K562 (cell line): ENCODE data around the gene CLEC3B. TPM values are rescaled to one million over a fixed set of nuclear protein-coding genes. Genes with fewer than 3 reads are reported as not detected.
A peak's percentile ranks its signal among the peaks of the same experiment; 100 is the strongest.

Experiments used
- BMI1 ChIP-seq: fragments of 150-350 bp; IDR thresholded peaks from 2 replicates; pipeline ENCODE4 v1.6.1; 2014; ENCODE audit warnings: low read length
- CBX1 ChIP-seq: sonication (generic); IDR thresholded peaks from 2 replicates; pipeline ENCODE4 v1.6.1; 2016; ENCODE audit warnings: antibody characterized with exemption, low read depth, mild to moderate bottlenecking
- CCNT2 ChIP-seq: IDR thresholded peaks from 2 replicates; pipeline ENCODE4 v1.6.1; 2011; ENCODE audit warnings: borderline replicate concordance, low read depth, mild to moderate bottlenecking, moderate library complexity, mixed read lengths, low read length; ENCODE audit not compliant: insufficient read length; ENCODE audit errors: extremely low read depth
- CEBPB ChIP-seq: fragments of 450-650 bp; IDR thresholded peaks from 2 replicates; pipeline ENCODE4 v1.6.1; 2016; ENCODE audit warnings: missing genetic modification characterization, missing compliant biosample characterization
- CREB1 ChIP-seq, 2 experiments: sonication (generic) in 1 of 2; formaldehyde crosslinking in 1 of 2; IDR thresholded peaks; 2 replicates each; pipeline versions ENCODE4 v1.6.1 to v1.8.0; 2012 to 2022; ENCODE audit warnings: inconsistent platforms in 1 of 2, mild to moderate bottlenecking in 1 of 2, missing genetic modification reagents in 1 of 2, moderate library complexity in 1 of 2
- ELF2 ChIP-seq: fragments of 250-450 bp; sonication (Bioruptor Pico); IDR thresholded peaks from 2 replicates; pipeline ENCODE4 v1.5.0; 2021; ENCODE audit warnings: mild to moderate bottlenecking
- FOXA3 ChIP-seq, 2 experiments: fragments of 450-650 bp in 1 of 2; sonication (generic) in 1 of 2; formaldehyde crosslinking; IDR thresholded peaks in 1 of 2; conservative IDR thresholded peaks in 1 of 2; 2 replicates each; pipeline versions ENCODE4 v1.4.0 to v1.8.0; 2020 to 2022; ENCODE audit warnings: mild to moderate bottlenecking in 2 of 2, missing genetic modification reagents in 1 of 2
- HDAC1 ChIP-seq, 2 experiments: fragments of 450-650 bp; IDR thresholded peaks; 2 replicates each; pipeline ENCODE4 v1.6.1; 2016 to 2017; ENCODE audit warnings: inconsistent platforms in 1 of 2, mild to moderate bottlenecking in 1 of 2, moderate library complexity in 1 of 2
- HMG20A ChIP-seq: fragments of 450-650 bp; formaldehyde crosslinking; conservative IDR thresholded peaks from 2 replicates; pipeline ENCODE4 v1.4.0; 2020; ENCODE audit warnings: mild to moderate bottlenecking, mixed read lengths
- HNRNPUL1 ChIP-seq: fragments of 200-400 bp; formaldehyde crosslinking; IDR thresholded peaks from 2 replicates; pipeline ENCODE4 v1.6.1; 2017; ENCODE audit warnings: low read length
- MECOM ChIP-seq: fragments of 250-450 bp; sonication (Bioruptor Pico); IDR thresholded peaks from 2 replicates; pipeline ENCODE4 v1.8.0; 2022; ENCODE audit warnings: inconsistent platforms
- NONO ChIP-seq, 2 experiments: fragments of 200-400 bp in 1 of 2; fragments of 450-650 bp in 1 of 2; formaldehyde crosslinking in 1 of 2; IDR thresholded peaks; 2 replicates each; pipeline ENCODE4 v1.6.1; 2017; ENCODE audit warnings: low read depth in 2 of 2, mild to moderate bottlenecking in 2 of 2, moderate library complexity in 2 of 2, low read length in 1 of 2
- NR2F6 ChIP-seq: fragments of 450-650 bp; formaldehyde crosslinking; IDR thresholded peaks from 2 replicates; pipeline ENCODE4 v1.4.0; 2020; ENCODE audit warnings: mild to moderate bottlenecking
- PCBP1 ChIP-seq: fragments of 200-400 bp; formaldehyde crosslinking; IDR thresholded peaks from 2 replicates; pipeline ENCODE4 v1.6.1; 2018; ENCODE audit warnings: mild to moderate bottlenecking, low read depth, low read length; ENCODE audit not compliant: poor library complexity, severe bottlenecking
- PCBP2 ChIP-seq: fragments of 200-400 bp; formaldehyde crosslinking; IDR thresholded peaks from 2 replicates; pipeline ENCODE4 v1.6.1; 2018; ENCODE audit warnings: low read length, low read depth, mild to moderate bottlenecking, moderate library complexity; ENCODE audit not compliant: poor library complexity, severe bottlenecking
- PRPF4 ChIP-seq: fragments of 200-400 bp; formaldehyde crosslinking; IDR thresholded peaks from one replicate; pipeline ENCODE4 v1.6.1; 2017; ENCODE audit warnings: low read length, low read depth, mild to moderate bottlenecking; ENCODE audit not compliant: insufficient read depth, poor library complexity, severe bottlenecking
- RBM25 ChIP-seq: fragments of 200-400 bp; formaldehyde crosslinking; IDR thresholded peaks from 2 replicates; pipeline ENCODE4 v1.6.1; 2018; ENCODE audit warnings: low read length, low read depth, moderate library complexity; ENCODE audit not compliant: severe bottlenecking
- RCOR1 ChIP-seq, 2 experiments: IDR thresholded peaks; 2 replicates each; pipeline ENCODE4 v1.6.1; 2012; ENCODE audit warnings: low read depth in 2 of 2, low read length in 2 of 2, borderline replicate concordance in 1 of 2, improper control_type of control experiment in 1 of 2
- RNF2 ChIP-seq: sonication (generic); IDR thresholded peaks from 2 replicates; pipeline ENCODE4 v1.6.1; 2016
- SIRT6 ChIP-seq: IDR thresholded peaks from one replicate; pipeline ENCODE4 v1.6.1; 2012; ENCODE audit warnings: low read depth, mild to moderate bottlenecking, control low read depth, inconsistent platforms, low read length, moderate library complexity
- SLC30A9 ChIP-seq: fragments of 250-450 bp; sonication (Bioruptor Pico); IDR thresholded peaks from 2 replicates; pipeline ENCODE4 v1.8.0; 2022; ENCODE audit warnings: mild to moderate bottlenecking, moderate library complexity
- SNRNP70 ChIP-seq: fragments of 200-400 bp; formaldehyde crosslinking; optimal IDR thresholded peaks from 2 replicates; pipeline ENCODE3; 2017; ENCODE audit warnings: low read depth, low read length
- STAG1 ChIP-seq: sonication (generic); formaldehyde crosslinking; IDR thresholded peaks from 2 replicates; pipeline ENCODE4 v1.5.0; 2020; ENCODE audit warnings: missing genetic modification reagents, borderline replicate concordance
- THAP7 ChIP-seq: fragments of 250-450 bp; sonication (Bioruptor Pico); IDR thresholded peaks from 2 replicates; pipeline ENCODE4 v1.5.0; 2021
- TOE1 ChIP-seq, 2 experiments: fragments of 450-650 bp in 1 of 2; sonication (generic) in 1 of 2; formaldehyde crosslinking in 1 of 2; IDR thresholded peaks; 2 replicates each; pipeline versions ENCODE4 v1.7.1 to v1.8.0; 2016 to 2022; ENCODE audit warnings: borderline replicate concordance in 2 of 2, mild to moderate bottlenecking in 2 of 2, antibody characterized with exemption in 1 of 2, inconsistent platforms in 1 of 2, low read depth in 1 of 2, missing genetic modification reagents in 1 of 2, moderate library complexity in 1 of 2
- ZNF408 ChIP-seq: fragments of 250-450 bp; sonication (Bioruptor Pico); IDR thresholded peaks from 2 replicates; pipeline ENCODE4 v1.4.0; 2020; ENCODE audit warnings: low read depth, mild to moderate bottlenecking, moderate library complexity
- ZNF668 ChIP-seq: fragments of 250-450 bp; sonication (Bioruptor Pico); IDR thresholded peaks from 2 replicates; pipeline ENCODE4 v1.8.0; 2022; ENCODE audit warnings: mild to moderate bottlenecking, inconsistent platforms
- ZNF696 ChIP-seq: fragments of 250-450 bp; sonication (Bioruptor Pico); conservative IDR thresholded peaks from 2 replicates; pipeline ENCODE4 v1.4.0; 2020; ENCODE audit warnings: mild to moderate bottlenecking, moderate library complexity
- ZSCAN32 ChIP-seq: fragments of 450-650 bp; formaldehyde crosslinking; IDR thresholded peaks from 2 replicates; pipeline ENCODE4 v1.4.0; 2020; ENCODE audit warnings: mild to moderate bottlenecking, moderate library complexity
- polyA plus RNA-seq, 8 experiments: library from polyadenylated mRNA; depleted of rRNA in 4 of 8; stranded (reverse) in 5 of 8; unstranded in 3 of 8; fragments of >200 nt; fragmentation: Nextera tagmentation in 2 of 8; fragmentation: Illumina TruSeq in 1 of 8; extraction: Ambion mirVana in 2 of 8; extraction: Trizol in 1 of 8; gene quantifications; 2 replicates each; pipeline versions ENCODE4 v1.2.1 to v1.2.3, GENCODE V29; 2011 to 2014; ENCODE audit warnings: inconsistent platforms in 1 of 8, missing spikeins in 1 of 8
- total RNA-seq, 7 experiments: library from RNA; depleted of rRNA in 6 of 7; stranded (reverse); fragments of >200 nt in 6 of 7; fragmentation: Illumina TruSeq in 2 of 7; extraction: Trizol in 2 of 7; gene quantifications; 2 replicates each; pipeline versions ENCODE4 v1.2.1 to v1.2.3, GENCODE V29; 2011 to 2021; ENCODE audit warnings: low replicate concordance in 1 of 7

Gene CLEC3B
- total and polyA plus RNA-seq, 9 of the 15 experiments (the other 6 are each of a cell fraction or from before 2014, with no cell fraction given): not detected

GRCh38 chr3:45066109-45066801, 40.2 kb downstream of the CLEC3B start (continued):
- TF ChIP-seq PCBP2 (no peak), NONO (IDR thresholded peaks at IDR 0.05; ENCODE audit: low read depth in 2 of 2, low read length in 1 of 2) (no peak), CCNT2 (peak; percentile 24), STAG1 (CRISPR knock-in tag) (no peak), ZNF668 (CRISPR knock-in tag) (no peak), RNF2 (no peak), SLC30A9 (CRISPR knock-in tag) (no peak), MECOM (no peak; the same call in 1 of the 2 replicates), CREB1 (IDR thresholded peaks at IDR 0.05) (no peak), CREB1 (CRISPR knock-in tag; IDR thresholded peaks at IDR 0.05) (no peak), HDAC1 (IDR thresholded peaks at IDR 0.05) (peak in 1 of 2 experiments; percentile 74; a peak in 2 of 4 replicates), ELF2 (CRISPR knock-in tag) (no peak), BMI1 (no peak), NR2F6 (CRISPR knock-in tag) (no peak), HMG20A (CRISPR knock-in tag) (no peak; the same call in 1 of the 2 replicates), SNRNP70 (no peak), CBX1 (no peak), SIRT6 (no peak), PCBP1 (no peak), ZSCAN32 (CRISPR knock-in tag) (no peak), ZNF408 (CRISPR knock-in tag) (no peak), RBM25 (no peak), TOE1 (IDR thresholded peaks at IDR 0.05; ENCODE audit: borderline replicate concordance) (no peak), TOE1 (CRISPR knock-in tag; IDR thresholded peaks at IDR 0.05; ENCODE audit: borderline replicate concordance, low read depth) (no peak), THAP7 (CRISPR knock-in tag) (no peak), PRPF4 (no peak), FOXA3 (CRISPR knock-in tag; conservative IDR thresholded peaks at IDR 0.05 in 1 of 2, IDR thresholded peaks at IDR 0.05 in 1 of 2) (no peak), RCOR1 (IDR thresholded peaks at IDR 0.05; ENCODE audit: borderline replicate concordance in 1 of 2, low read depth in 2 of 2, low read length in 2 of 2) (peak in 1 of 2 experiments; percentile 74; a peak in 1 of 4 replicates), CEBPB (tag) (no peak), HNRNPUL1 (no peak), ZNF696 (CRISPR knock-in tag) (no peak)
